ENCODE data around the gene GPC3.
A peak's percentile ranks its signal among the peaks of the same experiment; 100 is the strongest.
"Not testable (repeated sequence)": the region's sequence is repeated elsewhere in the genome, so short reads cannot be mapped to it uniquely, and the experiment has no call there.

GPC3 gene

GRCh38 chrX:133985164-133985966 is at the start of gene GPC3:
TSS of gene GPC3 (minus strand) at chrX:133985594.
- DNase-seq, result peak; percentile 61

- no peak for DNase-seq
Observed at GRCh38 chrX:134032441-134032840, 47.0 kb upstream of the GPC3 start.

- no peak for DNase-seq
Observed at GRCh38 chrX:134026565-134027311, 41.3 kb upstream of the GPC3 start.

GRCh38 chrX:134025986-134026545 is 40.7 kb upstream of the GPC3 start:
- no peak for DNase-seq

GRCh38 chrX:134024686-134025377 is 39.4 kb upstream of the GPC3 start:
- no peak for DNase-seq

GRCh38 chrX:134023851-134024281 is 38.5 kb upstream of the GPC3 start:
- DNase-seq, result no peak

- peak; percentile 8 for DNase-seq
Observed at GRCh38 chrX:134020910-134021309, 35.5 kb upstream of the GPC3 start.

- no peak for DNase-seq
Observed at GRCh38 chrX:134019567-134020206, 34.3 kb upstream of the GPC3 start.

- not testable (repeated sequence) for DNase-seq
Observed at GRCh38 chrX:134016309-134016708, 30.9 kb upstream of the GPC3 start.

GRCh38 chrX:134015510-134015909 is 30.1 kb upstream of the GPC3 start:
- DNase-seq, result not testable (repeated sequence)

- no peak for DNase-seq
Observed at GRCh38 chrX:134013524-134013923, 28.1 kb upstream of the GPC3 start.

- DNase-seq, result no peak
Observed at GRCh38 chrX:134013092-134013497, 27.7 kb upstream of the GPC3 start.

GRCh38 chrX:134010690-134011089 is 25.3 kb upstream of the GPC3 start:
- DNase-seq, result no peak

- no peak for DNase-seq
Observed at GRCh38 chrX:134007716-134008115, 22.3 kb upstream of the GPC3 start.

- no peak for DNase-seq
Observed at GRCh38 chrX:134006484-134007161, 21.2 kb upstream of the GPC3 start.

- no peak for DNase-seq
Observed at GRCh38 chrX:134004084-134004483, 18.7 kb upstream of the GPC3 start.

- no peak for DNase-seq
Observed at GRCh38 chrX:134002921-134003615, 17.7 kb upstream of the GPC3 start.

GRCh38 chrX:134000260-134001245 is 15.2 kb upstream of the GPC3 start:
- no peak for DNase-seq

- no peak for DNase-seq
Observed at GRCh38 chrX:133999031-133999705, 13.8 kb upstream of the GPC3 start.

- DNase-seq, result no peak
Observed at GRCh38 chrX:133995759-133996158, 10.4 kb upstream of the GPC3 start.
